NCI-H524 (cell line): Measurements from ENCODE around the gene ARID3C.

Experiments
- DNase-seq, 2 experiments: peaks; one replicate each; lab custom pipeline; 2025; lab: John Stamatoyannopoulos, UW

The ARID3C gene

GRCh38 chr9:34627716-34628655 is 880 bp downstream of the ARID3C start:
- no peak for DNase-seq

- no peak for DNase-seq
Observed at GRCh38 chr9:34625186-34625486, 3.7 kb downstream of the ARID3C start.

DNA sequence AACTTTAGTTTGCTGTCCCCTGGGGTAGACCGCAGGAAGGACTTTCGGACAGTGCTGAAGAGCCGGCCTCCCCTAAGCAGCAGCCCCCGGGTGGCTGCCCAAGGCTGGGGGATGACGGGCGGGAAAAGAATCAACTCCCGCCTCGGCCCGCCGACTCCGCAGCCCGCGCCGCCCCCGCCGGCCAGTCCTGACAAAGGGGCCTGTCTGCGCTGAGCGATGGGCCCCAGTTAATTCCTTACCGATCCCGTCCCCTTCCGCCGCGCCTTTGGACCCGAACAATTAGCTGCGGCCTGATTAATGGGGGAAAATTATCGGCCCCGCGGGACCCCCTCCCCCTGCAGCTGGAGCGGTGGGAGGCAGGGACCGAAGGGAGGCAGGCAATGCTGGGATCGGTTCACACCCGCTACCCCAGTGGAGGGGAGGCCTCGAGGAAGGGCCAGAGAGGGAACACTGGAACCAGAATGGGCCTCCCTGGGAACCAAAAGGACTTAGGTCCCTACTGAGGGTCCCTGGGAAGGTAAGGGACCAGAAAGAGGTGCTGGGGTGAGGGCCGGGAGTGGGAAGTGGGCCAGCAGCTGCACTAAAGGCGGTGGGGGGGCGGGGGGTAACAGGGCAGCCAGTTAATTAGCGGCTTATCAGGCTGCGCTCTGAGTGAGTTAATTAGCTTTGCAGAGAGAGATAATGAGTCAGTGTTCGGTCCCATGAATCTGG is 4.2 kb downstream of the ARID3C start:
- no peak for DNase-seq

DNA sequence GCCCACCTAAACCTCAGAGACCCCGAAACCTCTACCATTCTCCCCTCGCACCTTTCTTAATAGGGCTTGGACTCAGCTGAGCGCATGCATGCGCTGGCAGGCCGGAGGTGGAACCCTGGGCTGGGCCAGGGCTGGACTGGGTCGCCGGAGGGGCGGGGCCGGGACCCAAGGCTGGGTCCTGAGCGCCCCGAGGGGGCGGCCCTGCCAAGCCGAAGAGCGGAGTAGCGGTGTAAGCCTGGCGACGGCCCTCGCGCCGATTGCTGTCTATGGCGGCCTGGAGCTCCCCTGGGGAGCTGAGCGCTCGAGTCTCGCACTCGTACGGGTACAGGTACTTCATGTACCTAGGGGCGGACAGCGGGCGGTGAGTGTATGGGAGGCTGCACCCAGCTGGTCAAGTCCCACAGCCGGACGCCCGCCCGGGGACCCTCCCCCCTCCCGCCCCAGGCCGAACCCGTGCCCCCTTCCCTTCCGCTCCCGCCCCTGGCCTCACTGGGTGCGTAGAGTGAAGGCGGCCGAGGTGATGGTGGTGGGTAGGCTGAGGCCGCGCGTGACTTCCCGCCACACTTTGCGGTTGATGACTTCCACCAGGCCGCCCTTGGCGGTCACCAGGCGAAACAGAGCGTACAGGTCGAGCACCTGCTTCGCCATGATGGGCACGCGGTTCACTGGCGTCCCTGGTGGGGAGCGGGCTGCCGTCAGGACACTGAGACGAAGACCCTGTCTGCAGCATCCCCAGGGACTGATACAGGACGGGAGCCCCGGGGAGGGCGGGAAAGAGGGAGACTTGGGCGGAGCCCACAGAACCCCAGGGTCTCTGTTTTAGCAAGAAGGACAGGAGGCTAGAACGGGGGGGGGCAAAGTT is 5.3 kb downstream of the ARID3C start:
- no peak for DNase-seq

- peak; percentile 84 to 95 for DNase-seq
Observed at GRCh38 chr9:34620061-34620994, 8.5 kb downstream of the ARID3C start, which contains the start of gene DCTN3. TSS of gene DCTN3 (minus strand) at chr9:34620495. CDS start at chr9:34620464, 31 bp downstream.

DNA sequence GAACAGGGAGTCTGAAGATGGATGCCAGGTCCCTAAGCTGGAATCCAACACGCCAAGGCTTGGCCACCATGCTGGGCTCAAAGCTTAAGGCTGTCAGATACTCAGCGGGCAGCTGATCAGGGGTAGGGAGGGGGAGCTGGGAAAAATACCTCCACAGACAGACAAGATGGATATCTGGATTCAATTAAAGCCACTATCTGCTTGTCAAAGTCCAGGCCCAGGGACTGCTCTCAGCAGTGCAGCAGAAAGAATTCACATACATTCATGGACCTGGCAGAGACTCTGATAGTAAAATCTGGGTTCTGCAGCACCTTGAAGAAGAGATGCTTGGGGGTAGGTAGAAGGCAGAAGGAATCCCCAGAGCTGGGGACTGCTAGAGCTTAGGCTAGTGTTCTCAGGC is 13.7 kb downstream of the ARID3C start:
- no peak for DNase-seq

- peak; percentile 46 to 78 for DNase-seq
Observed at GRCh38 chr9:34612788-34613390, 16.0 kb downstream of the ARID3C start.

DNA sequence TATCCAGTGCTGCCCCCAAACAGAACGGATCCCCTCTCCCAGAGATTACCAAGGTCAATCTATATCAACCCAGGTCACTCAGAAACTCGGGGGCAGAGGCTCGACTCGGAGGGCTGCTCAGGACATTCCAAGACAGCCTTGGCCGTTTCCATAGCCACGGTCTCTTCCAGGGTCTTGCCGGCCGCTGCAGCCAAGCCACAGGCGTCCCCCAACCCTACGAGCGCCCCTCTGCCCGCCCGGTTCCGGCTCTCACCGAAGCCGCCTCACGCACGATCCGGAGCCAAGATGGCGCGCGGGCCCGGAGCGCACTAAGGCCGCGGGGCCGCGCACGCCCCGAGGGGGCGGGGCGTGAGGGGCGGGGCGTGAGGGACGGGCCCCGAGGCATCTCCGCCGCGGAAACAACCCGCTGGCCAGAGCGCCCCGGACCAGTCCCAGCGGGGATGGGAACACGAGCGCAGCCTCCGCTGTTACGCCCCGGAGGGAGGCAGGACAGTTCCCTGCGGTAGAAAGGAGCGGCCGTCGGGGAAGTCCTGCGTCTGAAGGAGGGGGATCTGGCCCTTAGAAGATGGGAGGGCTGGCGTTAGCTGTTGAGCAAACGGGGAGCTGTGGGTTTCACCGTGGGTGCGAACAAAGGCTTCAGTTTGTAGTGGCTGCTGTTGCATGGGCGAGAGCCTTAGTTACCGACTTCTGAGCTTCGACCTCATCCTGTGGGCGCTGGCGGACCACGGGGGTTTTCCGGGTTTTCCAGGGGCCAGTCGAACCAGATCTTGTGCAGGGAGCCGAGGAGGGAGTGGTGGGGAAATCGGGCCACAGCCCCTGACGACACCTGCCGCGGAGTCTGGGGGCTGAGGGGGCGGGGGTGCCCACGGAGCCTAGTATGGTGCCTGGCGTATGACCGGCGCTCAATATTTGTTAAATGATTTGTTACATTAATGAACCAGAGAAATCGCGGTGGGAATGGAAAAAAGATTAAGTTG is 16.8 kb downstream of the ARID3C start, which contains the start of gene RPP25L:
RPP25L (minus strand) TSS at position 287 of the 977 bp plus-strand sequence. CDS start 801 bp downstream, outside the sequence.
- peak; percentile 49 to 68 for DNase-seq

DNA sequence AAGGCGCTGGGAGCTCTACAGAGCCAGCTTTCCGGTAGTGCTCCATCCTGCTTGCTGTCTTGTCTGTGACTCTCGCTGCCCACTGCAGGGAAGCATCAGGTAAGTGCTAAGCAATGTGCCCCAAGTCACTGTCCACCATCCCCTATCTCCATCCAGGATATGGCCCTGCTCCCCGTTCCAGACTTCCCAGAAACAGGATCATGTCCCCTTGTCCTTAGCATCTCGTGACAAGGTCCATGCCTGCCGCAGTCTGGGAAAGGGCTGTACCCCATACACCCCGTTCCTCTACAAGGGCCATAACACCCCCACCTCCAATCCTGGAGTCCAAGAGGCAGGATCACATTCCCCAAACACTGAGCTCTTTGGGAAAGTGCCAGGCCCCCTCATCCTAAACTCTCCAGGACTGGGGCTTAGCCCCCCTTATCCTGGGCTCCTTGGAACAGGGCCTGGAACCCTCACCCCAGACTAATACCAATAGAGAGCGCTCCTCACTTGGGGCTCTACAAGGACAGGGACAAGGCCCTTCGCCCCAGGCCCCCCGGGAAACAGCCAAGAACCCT is 17.5 kb downstream of the ARID3C start:
- peak in 1 of 2 experiments; percentile 33 for DNase-seq

- peak in 1 of 2 experiments; percentile 11 for DNase-seq
Observed at GRCh38 chr9:34610434-34611206, 18.2 kb downstream of the ARID3C start.

DNA sequence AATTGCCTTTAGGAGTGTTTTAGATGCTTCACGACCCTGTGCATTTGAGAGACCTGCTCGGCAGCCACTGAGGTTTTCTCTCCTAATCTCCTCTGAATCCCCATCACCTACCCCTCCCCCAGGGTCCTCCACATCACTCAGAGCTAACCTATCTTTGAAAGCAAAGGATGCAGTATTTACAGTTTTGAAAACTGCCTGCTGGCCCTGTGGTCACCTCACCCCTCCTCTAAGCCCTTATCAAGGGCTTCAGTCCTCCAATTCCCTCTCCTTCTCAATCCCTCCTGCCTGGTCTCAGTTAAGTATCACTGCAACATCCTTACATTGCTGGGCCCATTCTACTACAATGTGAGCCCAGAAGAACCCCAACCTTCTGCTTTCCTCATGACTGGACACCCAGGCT is 21.5 kb downstream of the ARID3C start:
- DNase-seq: no peak

GRCh38 chr9:34606905-34607304 is 22.0 kb downstream of the ARID3C start:
- DNase-seq: no peak

DNA sequence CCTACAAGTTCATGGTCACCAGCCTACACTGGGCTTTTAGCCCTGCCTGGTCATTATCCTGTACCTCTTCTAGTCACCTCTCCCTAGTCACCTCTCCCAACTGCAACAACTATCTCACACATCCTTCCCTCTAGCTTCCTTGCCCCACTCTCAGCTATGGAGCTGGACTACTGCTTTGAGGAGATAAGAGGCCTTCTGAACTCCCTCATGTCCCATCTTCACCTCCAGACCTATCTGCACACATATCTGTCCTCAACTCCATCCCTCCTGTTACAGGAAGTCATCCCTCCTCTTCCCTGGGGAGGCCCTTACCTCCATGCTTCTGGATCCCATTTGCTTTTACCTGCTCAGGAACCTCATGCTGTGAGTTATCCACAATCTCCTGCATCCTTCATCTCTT is 22.7 kb downstream of the ARID3C start:
- DNase-seq: no peak

DNA sequence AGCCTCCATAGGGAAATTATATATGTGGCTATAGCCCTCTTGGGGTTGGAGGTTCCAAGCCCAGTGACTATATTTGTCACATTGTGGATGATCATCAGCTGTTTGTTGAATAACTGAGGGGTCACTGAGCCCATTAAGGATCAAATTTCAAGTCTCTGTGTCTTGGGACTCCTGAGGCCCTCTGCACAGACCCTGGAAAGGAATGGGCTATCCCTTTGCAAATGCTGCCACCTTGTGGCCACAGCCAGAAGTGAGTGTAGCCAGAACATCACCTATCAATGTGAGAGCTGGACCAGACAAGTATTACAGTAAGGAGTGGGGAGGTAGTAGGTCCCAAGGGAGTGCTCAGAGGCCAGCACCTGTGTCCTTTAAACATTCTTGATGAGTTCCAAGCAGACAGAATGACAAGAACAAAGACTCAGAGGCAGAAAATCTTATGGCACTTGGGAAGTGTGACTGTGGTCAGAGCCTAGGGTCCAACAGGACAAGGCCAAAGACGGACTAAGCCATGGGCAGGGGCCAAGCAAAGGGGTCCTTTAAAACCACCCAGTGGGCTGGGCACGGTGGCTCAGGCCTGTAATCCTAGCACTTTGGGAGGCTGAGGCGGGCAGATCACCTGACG is 25.1 kb downstream of the ARID3C start:
- DNase-seq: peak; percentile 20 to 84

DNA sequence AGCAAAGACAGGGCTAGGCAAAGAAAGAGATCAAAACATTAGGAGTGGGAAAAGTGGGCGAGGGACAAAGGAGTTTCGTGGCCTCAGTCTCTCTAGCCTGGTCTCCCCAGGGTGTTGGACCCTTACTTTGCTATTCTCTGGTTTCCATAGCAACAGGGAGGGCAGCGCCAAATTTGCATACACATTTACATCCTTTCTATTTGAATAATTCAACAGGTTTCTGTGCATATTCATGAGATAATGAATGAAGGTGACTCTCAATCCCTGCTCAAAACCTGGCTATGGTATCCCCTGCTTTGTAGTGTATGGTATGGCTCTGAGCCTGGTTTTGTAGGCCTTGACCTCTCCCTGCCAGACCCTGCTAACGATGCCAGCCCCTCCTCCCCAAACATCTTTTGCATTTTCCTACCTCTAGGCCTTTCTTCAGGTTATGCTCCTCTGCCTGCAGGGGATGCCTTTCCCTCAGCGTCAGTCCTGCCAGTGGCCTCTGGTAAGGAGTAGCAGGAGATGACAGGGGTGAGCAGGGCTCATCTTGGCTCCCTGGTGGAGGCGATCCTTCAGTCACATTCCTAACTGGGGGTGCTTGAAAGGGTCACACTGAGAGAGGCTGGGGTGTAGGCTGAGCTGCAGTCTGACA is 26.8 kb downstream of the ARID3C start:
- DNase-seq: no peak

GRCh38 chr9:34600908-34601307 is 28.0 kb downstream of the ARID3C start:
- DNase-seq: no peak

GRCh38 chr9:34599546-34599945 is 29.3 kb downstream of the ARID3C start:
- peak in 1 of 2 experiments; percentile 37 for DNase-seq
